Measurements from ENCODE around the gene PRLR. TPM values are rescaled to one million over a fixed set of nuclear protein-coding genes. Genes with fewer than 3 reads are reported as not detected.

Gene PRLR
- total and polyA plus RNA-seq, 2 of the 8 experiments (the other 6 are each of a cell fraction or from before 2014, with no cell fraction given) = 0.53 to 2.5 TPM

- TF ChIP-seq KDM4A (IDR thresholded peaks at IDR 0.05; ENCODE audit: low read depth, low read length, severe bottlenecking) = no peak
- TF ChIP-seq ASH2L (IDR thresholded peaks at IDR 0.05; ENCODE audit: low read length) = no peak
- TF ChIP-seq CREB1 (IDR thresholded peaks at IDR 0.05) = 0 out of 2 replicates have a peak, but pooled peaks have one; percentile 35
- no peak for TF ChIP-seq USF2 (IDR thresholded peaks at IDR 0.05; ENCODE audit: low read length)
- TF ChIP-seq YY1 (IDR thresholded peaks at IDR 0.05; ENCODE audit: low read depth, low read length) = no peak
- no peak for TF ChIP-seq JUN (IDR thresholded peaks at IDR 0.05; ENCODE audit: low read depth, low read length)
- peak; percentile 80 to 84 for TF ChIP-seq RAD21 (IDR thresholded peaks at IDR 0.05 in 1 of 2, conservative IDR thresholded peaks at IDR 0.05 in 1 of 2; ENCODE audit: low read depth in 2 of 2, low read length in 2 of 2)
- peak; percentile 45; the same call in 1 of the 2 replicates for TF ChIP-seq MAX (IDR thresholded peaks at IDR 0.05)
- no peak for TF ChIP-seq RBBP5 (IDR thresholded peaks at IDR 0.05; ENCODE audit: borderline replicate concordance, low read depth, low read length)
- no peak for TF ChIP-seq CEBPB (IDR thresholded peaks at IDR 0.05; ENCODE audit: low read depth, low read length)
- TF ChIP-seq HDAC6 (IDR thresholded peaks at IDR 0.05; ENCODE audit: low read depth, low read length) = no peak
- TF ChIP-seq TEAD4 (IDR thresholded peaks at IDR 0.05; ENCODE audit: low read depth, low read length) = no peak
Observed at GRCh38 chr5:35003018-35003957, 227.0 kb downstream of the PRLR start (continued).
